Iris pigment epithelial cell (primary cell): Measurements from ENCODE around the gene MED4.
"Not testable (repeated sequence)": the region's sequence is repeated elsewhere in the genome, so short reads cannot be mapped to it uniquely, and the experiment has no call there.

Experiments
- DNase-seq: peaks from one replicate; pipeline ENCODE4 v3.0.0-alpha.2; 2011; ENCODE audit warnings: low read depth

MED4 gene

DNA sequence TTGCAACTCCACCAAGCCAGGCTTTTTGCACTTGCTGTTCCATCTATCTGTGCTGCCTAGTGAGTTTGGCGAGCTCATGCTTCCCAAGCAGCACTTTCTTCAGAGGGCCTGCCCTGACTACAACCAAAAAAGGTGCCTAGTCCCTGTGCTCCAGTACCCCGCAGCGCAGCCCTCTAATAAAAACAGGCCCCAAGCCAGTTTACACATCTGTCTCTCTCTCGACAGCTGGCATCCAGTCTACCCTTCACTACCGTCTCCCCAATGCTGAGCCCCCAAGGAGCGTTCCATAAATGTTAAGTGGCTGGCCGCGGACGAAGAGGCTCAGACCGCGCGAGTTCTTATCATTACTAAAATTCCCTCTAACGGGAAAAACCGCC is 512 bp downstream of the MED4 start:
- DNase-seq = peak; percentile 16

DNA sequence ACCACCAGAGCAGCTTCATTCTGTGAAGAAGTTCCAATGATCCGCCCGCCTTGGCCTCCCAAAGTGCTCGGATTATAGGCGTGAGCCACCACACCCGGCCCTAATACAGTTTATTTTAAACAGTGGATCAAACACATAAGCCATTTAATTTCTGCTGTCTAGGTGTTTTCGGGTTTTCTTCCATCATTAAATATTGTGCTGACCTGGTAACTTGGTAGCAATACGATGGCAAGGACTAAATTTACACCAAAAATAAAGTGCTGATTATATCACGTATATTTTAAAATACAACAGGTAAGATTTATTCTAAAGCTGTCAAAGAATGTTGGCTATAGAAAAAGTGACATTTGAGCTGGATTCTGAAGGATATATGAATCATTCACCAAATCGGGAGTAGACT is 1.3 kb downstream of the MED4 start:
- no peak for DNase-seq

DNA sequence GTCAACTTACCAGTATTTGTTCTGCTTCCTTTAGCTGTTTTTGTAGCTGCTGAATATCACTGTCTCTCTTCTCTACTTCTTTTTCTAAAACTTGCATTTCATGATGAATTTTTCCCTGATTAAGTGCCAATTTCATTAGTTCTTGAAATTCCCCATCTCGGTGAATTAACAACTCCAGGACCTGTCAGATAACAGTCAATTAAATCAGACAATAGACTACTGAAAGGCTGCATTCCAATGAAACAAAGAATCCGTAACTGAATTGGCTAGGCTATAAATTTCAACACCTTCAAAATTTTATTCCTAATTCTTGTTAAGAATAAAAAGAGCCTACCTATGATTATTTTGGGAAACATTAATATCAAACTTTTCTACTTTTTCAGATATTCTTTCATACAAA is 8.6 kb downstream of the MED4 start:
- no peak for DNase-seq

DNA sequence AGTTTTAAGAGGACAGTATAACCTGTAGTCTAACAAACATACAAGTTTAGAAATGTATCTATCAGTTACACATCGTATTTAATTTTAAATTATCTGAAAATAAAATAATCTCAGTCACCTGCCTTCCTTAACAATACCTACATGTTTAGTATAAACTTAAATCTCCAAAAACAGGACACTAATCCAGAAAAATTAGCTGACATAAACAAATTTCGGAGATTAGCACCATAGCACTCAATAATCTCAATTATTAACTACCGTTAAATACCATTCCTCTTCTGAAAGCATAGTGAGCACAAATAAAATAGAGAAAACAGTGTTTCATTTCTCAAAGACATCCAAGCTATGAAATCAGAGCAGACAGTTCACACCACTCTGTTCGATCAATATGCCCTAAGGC is 13.2 kb downstream of the MED4 start:
- DNase-seq = no peak

DNA sequence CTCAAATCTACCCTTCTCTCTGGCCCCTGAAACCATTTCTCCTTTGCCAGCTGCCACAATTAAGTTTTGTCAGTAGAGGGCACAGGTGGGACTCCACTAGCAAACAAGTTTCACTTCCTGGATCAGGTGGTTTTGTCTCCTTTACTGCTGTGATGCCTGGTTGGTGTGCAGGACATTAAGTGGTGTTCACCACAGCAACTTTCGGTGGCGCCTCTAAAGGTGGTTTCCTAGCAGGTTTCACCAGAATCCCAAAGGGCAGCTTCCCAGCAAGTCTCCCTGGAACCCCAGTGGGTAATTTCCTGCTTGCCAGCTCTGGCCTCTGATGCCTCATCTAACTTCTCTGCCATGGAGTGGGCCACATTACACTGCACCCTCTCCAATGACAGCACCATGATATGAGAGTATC is 16.6 kb downstream of the MED4 start:
- DNase-seq = no peak

DNA sequence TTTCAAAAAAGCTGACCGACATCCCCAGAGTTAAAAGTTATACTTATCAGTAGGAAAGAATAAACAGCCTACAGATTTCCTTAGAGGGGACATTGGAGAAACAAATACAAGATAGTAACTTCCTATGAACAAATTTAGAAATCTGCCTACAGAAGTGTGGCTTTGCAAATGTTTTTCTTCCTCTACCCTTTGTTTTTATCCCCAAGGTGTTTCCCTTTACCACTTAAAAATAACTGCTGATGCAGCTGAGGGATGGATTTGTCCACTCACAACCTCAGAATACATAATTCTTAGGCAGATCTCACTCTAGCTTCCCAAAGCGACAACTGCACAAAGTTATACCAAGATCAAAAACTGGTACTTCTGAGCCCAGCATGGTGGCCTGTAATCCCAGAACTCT is 20.9 kb downstream of the MED4 start:
- DNase-seq = no peak

DNA sequence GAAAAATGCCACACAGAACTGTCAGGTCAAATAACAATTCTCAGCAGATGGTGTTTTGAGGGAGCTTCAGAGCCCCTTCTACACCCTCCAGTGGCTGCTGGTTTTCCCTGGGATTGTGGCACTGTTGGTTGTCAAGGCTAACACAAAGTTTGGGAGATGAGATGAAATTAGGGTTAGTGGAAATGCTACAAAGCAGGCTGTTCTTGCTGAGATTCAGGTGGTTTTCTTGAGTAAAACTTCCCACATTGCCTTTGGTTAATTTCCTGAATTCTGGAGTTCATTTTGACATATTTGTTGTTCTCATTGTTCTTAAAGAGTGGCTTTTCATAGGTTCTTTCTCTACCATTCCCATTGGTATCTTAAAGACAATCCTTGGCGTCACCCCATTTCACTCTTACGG is 22.1 kb downstream of the MED4 start:
- DNase-seq = no peak

DNA sequence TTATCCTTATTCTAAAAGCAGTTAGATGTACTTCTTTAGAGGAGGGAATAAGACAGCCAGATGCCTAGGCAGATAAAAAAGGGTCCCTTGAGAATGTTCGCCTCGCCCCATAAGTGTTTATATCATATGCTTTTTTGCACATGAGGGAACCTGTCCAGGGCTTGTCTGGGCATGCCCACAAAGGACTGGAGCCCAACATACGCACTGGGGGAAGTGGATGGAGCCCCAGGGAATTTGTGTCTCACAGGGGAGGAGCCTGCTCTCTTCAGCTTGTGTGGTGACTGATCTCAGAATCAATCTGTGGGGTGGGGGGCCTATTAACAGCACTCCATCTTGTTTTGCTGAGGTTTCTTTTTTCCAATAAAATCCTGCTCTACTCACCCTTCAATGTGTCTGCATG is 22.6 kb downstream of the MED4 start:
- no peak for DNase-seq

DNA sequence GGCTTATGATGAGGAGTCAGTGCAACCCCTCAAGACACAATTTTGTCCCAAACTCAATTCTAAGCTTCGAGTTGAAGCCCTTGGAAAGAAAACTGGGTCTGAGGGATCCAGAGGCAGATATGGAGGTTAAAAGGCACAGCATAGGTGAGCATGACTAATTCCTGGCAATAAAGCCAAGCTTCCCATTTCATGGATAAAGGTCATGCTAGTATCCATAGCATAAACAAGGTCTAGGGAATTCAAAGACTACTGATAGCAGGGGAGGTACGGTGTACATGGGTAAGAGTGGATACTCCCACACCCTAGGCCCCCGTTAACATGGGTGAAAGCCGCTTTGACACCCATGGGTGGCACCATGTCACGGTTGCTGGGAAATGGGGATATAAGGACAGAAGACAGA is 24.0 kb downstream of the MED4 start:
- DNase-seq = no peak

DNA sequence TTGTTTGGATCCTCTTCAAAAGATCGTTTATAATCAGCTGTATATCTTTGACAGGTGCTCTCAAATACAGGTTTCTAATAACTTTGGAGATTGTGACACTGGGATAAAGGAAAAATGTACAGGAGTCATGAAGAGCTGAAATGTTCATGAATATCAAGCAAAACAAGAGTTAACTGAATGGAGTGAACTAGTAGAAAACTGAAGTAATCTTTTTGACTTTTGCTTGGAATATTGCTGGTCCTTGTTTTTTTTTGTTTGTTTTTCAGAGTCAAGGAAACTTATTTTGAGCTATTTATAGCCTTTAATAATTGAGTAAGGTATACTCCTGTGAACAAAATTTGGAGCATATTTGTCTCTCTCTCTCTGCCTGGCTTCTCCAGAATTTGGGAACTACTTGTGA is 25.3 kb downstream of the MED4 start:
- no peak for DNase-seq

DNA sequence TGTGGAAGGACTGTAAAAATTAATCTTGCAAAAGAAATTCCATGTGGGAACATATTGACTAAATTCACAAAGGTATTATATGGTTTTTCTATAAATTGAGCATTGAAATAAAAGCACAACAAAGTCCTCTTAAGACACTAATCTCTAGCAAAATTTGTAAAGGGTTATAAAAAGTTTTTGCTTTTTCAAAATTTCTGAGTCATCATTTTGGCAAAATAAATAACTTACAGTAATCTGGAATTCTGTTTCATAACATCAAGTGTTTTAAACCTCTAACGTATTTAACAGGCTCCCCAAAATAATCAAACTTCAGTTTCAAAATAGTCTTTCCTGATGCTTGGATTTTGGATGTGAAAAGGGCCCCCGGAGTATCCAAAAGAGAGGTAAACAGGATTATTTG is 26.0 kb downstream of the MED4 start:
- no peak for DNase-seq

DNA sequence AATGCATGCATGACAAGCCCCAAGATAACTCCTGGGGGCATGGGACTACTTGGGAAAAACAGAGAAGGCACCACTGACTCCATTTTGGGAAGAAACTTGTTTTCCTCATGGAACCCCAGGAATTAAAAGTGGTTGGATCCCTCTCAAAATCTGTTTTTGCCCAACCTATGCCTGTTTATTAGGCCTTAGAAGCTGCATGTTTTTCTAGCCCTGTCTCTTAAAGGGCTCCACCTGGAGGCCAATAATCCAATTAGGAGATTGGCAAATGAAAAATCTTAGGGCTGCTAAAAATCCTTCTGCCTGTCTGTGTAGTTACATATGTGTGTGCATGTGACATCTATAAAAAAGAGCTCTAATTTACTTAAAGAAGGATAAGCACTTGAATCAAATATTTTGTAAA is 26.9 kb downstream of the MED4 start:
- DNase-seq = no peak

DNA sequence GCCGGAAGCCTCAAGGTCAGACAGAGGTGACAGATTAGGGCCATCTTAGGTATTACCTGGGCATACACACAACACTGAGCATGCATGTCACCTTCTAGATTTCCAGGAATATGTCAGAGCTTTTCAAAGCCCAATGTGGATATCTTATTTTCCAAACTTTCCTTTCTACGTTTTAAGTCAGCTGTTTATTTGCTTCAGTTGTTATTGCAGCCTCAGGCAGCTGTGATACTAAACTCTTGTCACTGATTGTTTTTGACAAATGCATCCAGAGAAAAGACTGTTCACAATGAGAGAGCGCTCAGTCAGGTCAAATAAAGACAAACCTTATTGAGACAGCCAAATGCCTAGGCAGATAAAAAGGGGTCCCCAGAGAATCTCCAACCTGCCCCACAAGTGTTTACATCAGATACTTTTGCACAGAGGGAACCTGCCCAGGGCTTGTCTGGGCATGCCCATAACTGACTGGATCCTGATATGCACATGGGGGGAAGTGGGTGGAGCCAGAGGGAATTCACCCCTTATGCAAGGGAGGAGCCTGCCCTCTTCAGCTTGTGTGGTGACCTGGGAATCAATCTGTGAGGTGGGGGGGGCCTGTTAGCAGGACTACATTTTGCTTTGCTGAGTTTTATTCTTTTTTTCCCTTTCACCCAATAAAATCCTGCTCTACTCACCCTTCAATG is 28.5 kb downstream of the MED4 start:
- peak; percentile 65 for DNase-seq

DNA sequence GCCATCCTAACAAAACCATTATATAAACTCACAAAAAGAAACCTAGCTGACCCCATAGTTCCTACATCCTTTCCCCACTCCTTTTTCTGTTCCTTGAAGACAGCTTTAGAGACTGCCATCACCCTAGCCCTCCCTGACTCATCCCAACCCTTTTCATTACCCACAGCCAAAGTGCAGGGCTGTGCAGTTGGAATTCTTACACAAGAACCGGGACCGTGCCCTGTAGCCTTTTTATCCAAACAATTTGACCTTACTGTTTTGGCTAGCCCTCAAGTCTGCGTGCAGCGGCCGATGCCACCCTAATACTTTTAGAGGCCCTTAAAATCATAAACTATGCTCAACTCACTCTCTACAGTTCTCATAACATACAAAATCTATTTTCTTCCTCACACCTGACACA is 35.0 kb downstream of the MED4 start:
- not testable (repeated sequence) for DNase-seq

DNA sequence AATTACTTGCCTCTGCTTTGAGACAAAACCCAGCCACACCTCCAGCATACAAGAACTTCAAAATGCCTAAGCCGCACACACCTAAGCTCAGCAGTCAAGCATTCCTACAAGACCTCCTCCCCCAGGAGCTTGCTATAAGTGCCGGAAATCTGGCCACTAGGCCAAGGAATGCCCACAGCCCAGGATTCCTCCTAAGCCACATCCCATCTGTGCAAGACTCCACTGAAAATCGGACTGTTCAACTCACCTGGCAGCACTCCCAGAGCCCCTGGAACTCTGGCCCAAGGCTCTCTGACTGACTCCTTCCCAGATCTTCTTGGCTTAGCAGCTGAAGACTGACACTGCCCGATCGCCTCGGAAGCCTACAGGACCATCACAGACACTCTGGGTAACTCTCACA is 36.4 kb downstream of the MED4 start:
- DNase-seq = not testable (repeated sequence)

DNA sequence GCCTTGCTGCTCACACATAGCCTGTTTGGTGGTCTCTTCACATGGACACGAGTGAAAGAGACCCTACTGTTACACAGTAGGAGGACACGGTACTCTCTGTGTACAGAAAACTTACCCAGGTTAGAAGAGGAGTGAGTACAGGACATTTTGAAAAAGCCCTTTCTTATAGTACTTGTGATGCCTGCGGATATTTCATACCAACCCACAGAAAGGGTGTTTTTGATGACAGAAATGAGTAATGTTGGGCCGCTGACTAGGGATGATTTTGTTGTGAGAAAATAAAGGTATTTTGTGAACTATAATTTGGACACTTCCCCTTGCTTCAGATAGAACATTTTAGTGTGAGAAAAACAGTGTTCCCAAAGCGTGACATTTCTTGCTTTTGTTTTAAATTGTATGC is 39.2 kb downstream of the MED4 start:
- no peak for DNase-seq

DNA sequence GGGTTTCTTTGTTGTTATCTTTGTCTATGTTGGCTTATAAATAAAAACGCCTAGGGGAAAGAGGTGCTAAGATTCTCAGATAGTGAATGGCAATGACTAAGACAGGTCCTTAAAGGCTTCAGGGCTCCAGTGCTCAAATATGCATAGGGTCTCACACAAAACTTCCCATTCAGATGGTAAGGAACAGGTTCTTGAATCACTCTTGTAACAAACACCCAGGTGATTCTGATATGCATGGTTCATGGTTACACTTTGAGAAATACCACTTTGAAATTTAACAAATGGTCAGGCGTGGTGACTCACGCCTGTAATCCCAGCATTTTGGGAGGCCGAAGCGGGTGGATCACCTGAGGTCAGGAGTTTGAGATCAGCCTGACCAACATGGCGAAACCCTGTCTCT is 40.3 kb downstream of the MED4 start:
- DNase-seq = no peak

DNA sequence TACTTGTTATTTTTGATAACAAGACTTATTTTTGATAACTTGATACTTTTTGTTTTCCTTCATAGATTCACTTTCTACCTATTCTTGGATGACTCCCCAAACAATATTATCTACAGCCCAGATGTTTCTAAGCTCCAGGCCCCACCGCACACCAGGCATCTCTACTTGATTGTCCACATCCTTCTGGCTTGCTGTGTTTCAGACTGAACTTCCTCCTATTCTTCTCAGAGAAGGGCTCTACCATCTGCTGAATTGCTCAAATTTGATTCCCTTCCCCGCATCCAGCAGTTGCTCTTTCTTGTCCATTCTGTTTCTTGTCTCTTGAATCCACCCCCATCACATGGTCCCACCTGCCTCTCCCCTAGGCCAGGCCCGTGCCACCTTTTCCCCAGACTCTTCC is 44.4 kb downstream of the MED4 start:
- DNase-seq = no peak

DNA sequence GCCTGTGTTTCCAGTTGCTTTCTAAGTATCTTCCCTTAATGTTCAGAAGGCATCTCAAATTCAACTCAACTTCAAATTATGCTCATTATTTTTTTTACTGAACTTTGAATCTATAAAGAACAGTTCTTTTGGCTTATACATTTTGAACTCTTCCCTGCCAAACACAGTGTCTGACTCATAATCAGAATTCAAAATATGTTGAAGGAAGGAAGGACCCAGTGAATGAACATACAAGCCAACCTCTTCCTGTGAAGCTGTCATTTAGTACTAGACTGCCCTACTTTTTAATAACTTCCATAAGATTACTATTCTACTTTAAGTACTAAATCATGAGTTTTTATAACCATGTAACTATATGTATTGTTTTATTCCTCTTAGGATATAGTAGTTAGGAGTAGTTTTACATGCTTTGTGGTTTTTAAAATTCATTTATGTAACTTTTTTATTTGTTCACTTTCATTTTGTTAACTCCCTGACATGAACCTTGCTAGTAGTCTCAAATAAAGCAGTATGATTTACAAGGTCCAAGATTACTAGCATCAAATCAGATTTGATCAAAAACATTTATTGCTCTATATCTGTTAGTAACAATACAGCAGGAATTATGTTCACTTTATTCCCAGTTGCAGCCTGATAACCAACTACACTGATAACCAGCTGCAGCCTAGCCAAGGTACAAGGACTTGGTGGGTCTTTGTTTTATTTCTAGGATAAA is 51.0 kb downstream of the MED4 start:
- peak; percentile 81 for DNase-seq

DNA sequence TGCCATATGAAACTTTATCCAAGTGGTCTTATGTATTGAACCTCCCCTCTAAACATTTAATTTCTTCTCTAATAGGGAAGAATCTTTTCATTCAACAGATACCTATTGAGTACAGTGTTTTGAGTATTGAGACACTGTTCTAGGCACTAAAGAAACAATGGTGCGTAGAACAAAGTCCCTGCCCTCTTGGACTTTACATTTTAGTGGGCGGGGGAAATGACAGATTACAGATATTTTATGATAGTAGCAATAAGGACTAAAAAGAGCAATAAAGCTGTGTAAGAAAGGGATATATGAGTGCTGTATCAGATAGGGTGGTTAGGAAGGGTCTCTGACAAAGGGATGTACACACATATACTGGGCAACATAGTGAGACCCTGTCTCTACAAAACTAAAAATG is 52.0 kb downstream of the MED4 start:
- no peak for DNase-seq

DNA sequence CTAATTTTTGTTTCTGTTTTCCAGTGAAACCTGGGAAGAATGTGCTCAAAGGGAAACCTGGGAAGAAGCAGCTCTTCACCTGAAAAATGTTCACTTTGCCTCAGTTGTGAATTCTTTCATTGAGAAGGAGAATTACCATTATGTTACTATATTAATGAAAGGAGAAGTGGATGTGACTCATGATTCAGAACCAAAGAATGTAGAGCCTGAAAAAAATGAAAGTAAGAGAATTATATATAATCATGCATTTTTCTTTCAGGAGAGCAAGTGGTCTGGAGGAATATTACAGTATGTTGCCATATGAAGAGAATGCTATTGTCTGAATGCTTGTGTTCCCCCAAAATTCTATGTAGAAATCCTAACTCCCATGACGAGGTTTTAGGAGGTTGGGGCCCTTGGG is 54.0 kb downstream of the MED4 start:
- peak; percentile 39 for DNase-seq

DNA sequence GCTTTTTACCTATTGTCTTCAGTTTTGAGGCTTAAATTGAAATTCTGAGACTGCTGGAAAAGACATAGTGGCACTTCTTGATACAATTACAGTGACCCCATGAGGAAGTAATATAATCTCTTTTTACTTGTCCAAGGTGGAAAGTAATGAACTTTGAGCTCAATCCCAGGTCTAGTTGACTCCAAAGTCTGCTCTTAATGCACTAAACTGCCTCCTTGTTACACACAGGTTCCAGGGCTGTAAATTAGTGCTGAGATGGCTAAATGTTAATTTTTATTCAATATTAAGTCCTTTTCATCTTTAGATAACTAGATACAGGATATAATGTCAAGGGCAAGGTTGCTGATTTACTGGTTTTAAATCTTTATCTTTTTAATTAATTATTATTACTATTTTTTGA is 54.9 kb downstream of the MED4 start:
- DNase-seq = no peak

DNA sequence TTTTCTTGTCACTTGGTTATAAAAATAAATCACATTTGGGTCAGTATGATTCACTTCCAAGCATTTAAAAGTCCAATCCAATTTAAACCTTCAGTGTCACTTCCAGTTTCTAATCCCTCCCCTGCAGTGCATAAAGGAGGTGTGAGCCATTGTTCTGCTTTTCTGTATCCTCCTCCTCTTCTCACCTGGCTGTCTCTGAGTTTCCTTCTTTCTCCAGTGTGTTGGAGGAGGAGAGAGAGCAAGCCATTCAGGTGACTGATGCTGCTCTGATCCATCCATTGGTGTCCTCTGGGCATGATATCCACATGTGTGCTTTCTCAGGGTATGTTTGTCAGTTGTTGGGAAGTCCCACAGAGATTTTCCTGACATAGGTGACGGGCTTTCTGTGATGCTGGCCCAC is 56.1 kb downstream of the MED4 start:
- DNase-seq = no peak
